ENCODE data around the gene EFNA4. TPM values are rescaled to one million over a fixed set of nuclear protein-coding genes. Genes with fewer than 3 reads are reported as not detected.

The EFNA4 gene
- total and polyA plus RNA-seq, 9 of the 15 experiments (the other 6 are each of a cell fraction or from before 2014, with no cell fraction given) = 0.68 to 7.4 (median 6.1) TPM

DNA sequence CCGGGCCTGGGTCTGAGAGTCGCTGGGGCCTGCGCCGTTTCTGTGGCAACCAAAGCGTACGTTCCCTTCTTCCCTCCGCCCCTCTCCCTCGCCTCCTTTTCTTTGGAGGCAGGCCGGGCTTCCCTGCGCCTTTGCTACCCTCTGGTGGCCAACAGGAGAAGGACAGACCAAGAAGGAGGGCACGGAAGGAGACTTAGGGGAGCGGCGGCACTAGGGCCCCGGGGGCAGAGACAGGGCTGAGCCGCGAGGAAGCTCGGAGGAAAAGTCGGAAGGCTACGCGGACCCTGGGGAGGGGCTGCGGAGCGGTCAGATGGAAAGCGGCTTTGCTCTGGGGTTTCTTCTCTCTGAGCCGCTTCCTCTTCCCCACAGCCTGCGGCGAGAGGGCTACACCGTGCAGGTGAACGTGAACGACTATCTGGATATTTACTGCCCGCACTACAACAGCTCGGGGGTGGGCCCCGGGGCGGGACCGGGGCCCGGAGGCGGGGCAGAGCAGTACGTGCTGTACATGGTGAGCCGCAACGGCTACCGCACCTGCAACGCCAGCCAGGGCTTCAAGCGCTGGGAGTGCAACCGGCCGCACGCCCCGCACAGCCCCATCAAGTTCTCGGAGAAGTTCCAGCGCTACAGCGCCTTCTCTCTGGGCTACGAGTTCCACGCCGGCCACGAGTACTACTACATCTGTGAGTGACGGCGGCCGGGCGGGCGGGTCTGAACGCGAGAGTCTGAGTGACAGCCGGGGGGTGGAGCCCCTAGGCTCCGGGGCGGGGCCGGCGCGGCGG is 21.4 kb downstream of the EFNA4 start (continued):
- TF ChIP-seq MLX (CRISPR knock-in tag; conservative IDR thresholded peaks at IDR 0.05) (no peak), NCOA1 (IDR thresholded peaks at IDR 0.05; ENCODE audit: low read depth) (no peak), TCF3 (CRISPR knock-in tag; IDR thresholded peaks at IDR 0.05) (peak; percentile 19; the same call in 1 of the 2 replicates), HDAC2 (IDR thresholded peaks at IDR 0.05) (peak; percentile 74), NONO (IDR thresholded peaks at IDR 0.05; ENCODE audit: low read depth in 2 of 2, low read length in 1 of 2) (0 out of 4 replicates have a peak, but pooled peaks of 1 of the 2 experiments have one; percentile 33), NRF1 (conservative IDR thresholded peaks at IDR 0.05 in 1 of 2, IDR thresholded peaks at IDR 0.05 in 1 of 2) (peak; percentile 44 to 47; a peak in 2 of 4 replicates), CREB1 (IDR thresholded peaks at IDR 0.05) (no peak), CREB1 (CRISPR knock-in tag; IDR thresholded peaks at IDR 0.05) (peak; percentile 66; the same call in 1 of the 2 replicates), SP1 (CRISPR knock-in tag; IDR thresholded peaks at IDR 0.05) (peak; percentile 83), ZNF253 (CRISPR knock-in tag; conservative IDR thresholded peaks at IDR 0.05) (no peak), YY1 (IDR thresholded peaks at IDR 0.05; ENCODE audit: borderline replicate concordance in 1 of 3, control insufficient read depth in 1 of 3, extremely low read depth in 1 of 3, insufficient read depth in 3 of 3, insufficient read length in 1 of 3, insufficient replicate concordance in 2 of 3, low read depth in 1 of 3, low read length in 2 of 3) (peak in 2 of 3 experiments; percentile 15 to 63), ZNF395 (CRISPR knock-in tag; IDR thresholded peaks at IDR 0.05) (no peak), KAT2B (IDR thresholded peaks at IDR 0.05; ENCODE audit: low read depth, low read length) (no peak), RBM15 (IDR thresholded peaks at IDR 0.05; ENCODE audit: insufficient read depth, low read length) (no peak), UBTF (IDR thresholded peaks at IDR 0.05; ENCODE audit: borderline replicate concordance in 1 of 2, low read depth in 2 of 2, low read length in 2 of 2) (peak; percentile 47 to 90; a peak in 2 of 4 replicates)
- TF ChIP-seq, protein P1, sequence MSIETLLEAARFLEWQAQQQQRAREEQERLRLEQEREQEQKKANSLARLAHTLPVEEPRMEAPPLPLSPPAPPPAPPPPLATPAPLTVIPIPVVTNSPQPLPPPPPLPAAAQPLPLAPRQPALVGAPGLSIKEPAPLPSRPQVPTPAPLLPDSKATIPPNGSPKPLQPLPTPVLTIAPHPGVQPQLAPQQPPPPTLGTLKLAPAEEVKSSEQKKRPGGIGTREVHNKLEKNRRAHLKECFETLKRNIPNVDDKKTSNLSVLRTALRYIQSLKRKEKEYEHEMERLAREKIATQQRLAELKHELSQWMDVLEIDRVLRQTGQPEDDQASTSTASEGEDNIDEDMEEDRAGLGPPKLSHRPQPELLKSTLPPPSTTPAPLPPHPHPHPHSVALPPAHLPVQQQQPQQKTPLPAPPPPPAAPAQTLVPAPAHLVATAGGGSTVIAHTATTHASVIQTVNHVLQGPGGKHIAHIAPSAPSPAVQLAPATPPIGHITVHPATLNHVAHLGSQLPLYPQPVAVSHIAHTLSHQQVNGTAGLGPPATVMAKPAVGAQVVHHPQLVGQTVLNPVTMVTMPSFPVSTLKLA (conservative IDR thresholded peaks at IDR 0.05) = peak; percentile 86 to 92
- TF ChIP-seq, protein P2, sequence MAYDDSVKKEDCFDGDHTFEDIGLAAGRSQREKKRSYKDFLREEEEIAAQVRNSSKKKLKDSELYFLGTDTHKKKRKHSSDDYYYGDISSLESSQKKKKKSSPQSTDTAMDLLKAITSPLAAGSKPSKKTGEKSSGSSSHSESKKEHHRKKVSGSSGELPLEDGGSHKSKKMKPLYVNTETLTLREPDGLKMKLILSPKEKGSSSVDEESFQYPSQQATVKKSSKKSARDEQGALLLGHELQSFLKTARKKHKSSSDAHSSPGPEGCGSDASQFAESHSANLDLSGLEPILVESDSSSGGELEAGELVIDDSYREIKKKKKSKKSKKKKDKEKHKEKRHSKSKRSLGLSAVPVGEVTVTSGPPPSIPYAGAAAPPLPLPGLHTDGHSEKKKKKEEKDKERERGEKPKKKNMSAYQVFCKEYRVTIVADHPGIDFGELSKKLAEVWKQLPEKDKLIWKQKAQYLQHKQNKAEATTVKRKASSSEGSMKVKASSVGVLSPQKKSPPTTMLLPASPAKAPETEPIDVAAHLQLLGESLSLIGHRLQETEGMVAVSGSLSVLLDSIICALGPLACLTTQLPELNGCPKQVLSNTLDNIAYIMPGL (CRISPR knock-in tag; IDR thresholded peaks at IDR 0.05) = peak; percentile 73; the same call in 1 of the 2 replicates

All from K562 (cell line).